Activated T-helper 1 cell treated with anti-CD3 and anti-CD28 coated beads, Interleukin-12 subunit alpha, Interleukin-12 subunit beta, Interleukin-2, Interleukin-4 antibody, amounts not matched to agents 30 ng/mL and 10 ng/mL and 1 ng/mL, durations not matched to agents 14 hours and 24 hours and 36 hours (primary cell): Measurements from ENCODE around the gene PPFIA1. TPM values are rescaled to one million over a fixed set of nuclear protein-coding genes. Genes with fewer than 3 reads are reported as not detected.

Experiments
- DNase-seq: peaks from one replicate; pipeline ENCODE4 v3.0.0; 2021; ENCODE audit warnings: low spot score
- H3K27ac Mint-ChIP-seq: one replicate; pipeline ENCODE4 v1.8.0; 2021; ENCODE audit warnings: mild to moderate bottlenecking, mixed read lengths
- H3K27me3 Mint-ChIP-seq: one replicate; pipeline ENCODE4 v1.8.0; 2022; ENCODE audit warnings: mild to moderate bottlenecking, moderate library complexity, mixed read lengths; ENCODE audit not compliant: insufficient read depth
- H3K36me3 Mint-ChIP-seq: one replicate; pipeline ENCODE4 v1.8.0; 2021; ENCODE audit warnings: low read depth, mixed read lengths
- H3K4me1 Mint-ChIP-seq: one replicate; pipeline ENCODE4 v1.8.0; 2021; ENCODE audit warnings: low read depth, mixed read lengths
- H3K4me3 Mint-ChIP-seq: one replicate; pipeline ENCODE4 v1.8.0; 2021; ENCODE audit warnings: mild to moderate bottlenecking, moderate library complexity, mixed read lengths
- H3K9me3 Mint-ChIP-seq: one replicate; pipeline ENCODE4 v1.8.0; 2021; ENCODE audit warnings: mixed read lengths
- intact Hi-C: fragments of 100-400 bp; cut with micrococcal nuclease; formaldehyde crosslinking; loops from one replicate; pipeline ENCODE4 v1.15.1; 2024
- total RNA-seq: library from RNA; stranded (reverse); gene quantifications from 2 replicates; pipeline ENCODE4 v1.2.3, GENCODE V29; 2022

The PPFIA1 gene
- total RNA-seq, 1 donor from 2014 or later: 56.8 TPM

- Mint-ChIP-seq H3K27me3 (no peaks in the 10 kb centered on the region), H3K36me3 (peaks cover 41% of the 10 kb centered on the region), H3K4me1 (no peaks in the 10 kb centered on the region), H3K4me3 (no peak overlapping the region), H3K9me3 (no peaks in the 10 kb centered on the region), H3K27ac (no peak overlapping the region)
- no peak for DNase-seq
- intact Hi-C loops: no loop called here
Observed at GRCh38 chr11:70339066-70339465, 68.6 kb downstream of the PPFIA1 start.

- DNase-seq: no peak
- no peak overlapping the region for H3K4me3 Mint-ChIP-seq
- H3K4me1 Mint-ChIP-seq: no peaks in the 10 kb centered on the region
- no peaks in the 10 kb centered on the region for H3K9me3 Mint-ChIP-seq
- H3K27me3 Mint-ChIP-seq: no peaks in the 10 kb centered on the region
- peaks cover 33% of the 10 kb centered on the region for H3K36me3 Mint-ChIP-seq
- intact Hi-C loops: no loop called here
- H3K27ac Mint-ChIP-seq: no peak overlapping the region
Observed at GRCh38 chr11:70341881-70342429, 71.5 kb downstream of the PPFIA1 start.

- Mint-ChIP-seq H3K36me3 (peaks cover 23% of the 10 kb centered on the region), H3K27me3 (no peaks in the 10 kb centered on the region), H3K4me1 (no peaks in the 10 kb centered on the region), H3K4me3 (no peak overlapping the region), H3K9me3 (no peaks in the 10 kb centered on the region), H3K27ac (no peak overlapping the region)
- no peak for DNase-seq
- intact Hi-C loops: no loop called here
Observed at GRCh38 chr11:70343636-70344035, 73.1 kb downstream of the PPFIA1 start.

DNA sequence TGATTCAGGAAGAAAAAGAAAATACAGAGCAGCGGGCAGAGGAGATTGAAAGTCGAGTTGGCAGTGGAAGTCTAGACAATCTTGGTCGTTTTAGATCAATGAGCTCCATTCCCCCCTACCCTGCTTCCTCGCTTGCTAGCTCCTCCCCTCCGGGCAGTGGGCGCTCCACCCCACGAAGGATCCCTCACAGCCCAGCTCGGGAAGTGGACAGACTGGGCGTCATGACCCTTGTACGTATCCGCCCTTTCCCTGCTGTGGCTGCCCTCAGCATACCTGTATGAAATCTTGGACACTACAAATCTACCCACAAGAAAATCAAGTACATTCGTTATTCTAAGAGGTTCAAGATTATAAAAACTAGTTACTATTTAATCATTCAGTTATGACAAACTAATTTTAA, 77.7 kb downstream of the PPFIA1 start:
- DNase-seq: no peak
- Mint-ChIP-seq H3K27me3 (no peaks in the 10 kb centered on the region), H3K9me3 (no peaks in the 10 kb centered on the region), H3K27ac (no peak overlapping the region), H3K4me1 (no peaks in the 10 kb centered on the region), H3K36me3 (peaks cover 27% of the 10 kb centered on the region), H3K4me3 (no peak overlapping the region)
- intact Hi-C loops: no loop called here

GRCh38 chr11:70348608-70349007, 78.1 kb downstream of the PPFIA1 start:
- intact Hi-C loops: no loop called here
- Mint-ChIP-seq H3K4me1 (no peaks in the 10 kb centered on the region), H3K27me3 (no peaks in the 10 kb centered on the region), H3K27ac (no peak overlapping the region), H3K9me3 (no peaks in the 10 kb centered on the region), H3K4me3 (no peak overlapping the region), H3K36me3 (peaks cover 26% of the 10 kb centered on the region)
- DNase-seq: no peak

GRCh38 chr11:70351646-70352045, 81.2 kb downstream of the PPFIA1 start:
- intact Hi-C loops: no loop called here
- no peak overlapping the region for H3K4me3 Mint-ChIP-seq
- H3K36me3 Mint-ChIP-seq: peaks cover 39% of the 10 kb centered on the region

GRCh38 chr11:70352100-70352499, 81.6 kb downstream of the PPFIA1 start:
- no peak overlapping the region for H3K4me3 Mint-ChIP-seq
- DNase-seq: no peak
- peak overlapping the region; percentile 26 for H3K27ac Mint-ChIP-seq
- peaks cover 43% of the 10 kb centered on the region for H3K36me3 Mint-ChIP-seq
- intact Hi-C loops: no loop called here
- H3K4me1 Mint-ChIP-seq: no peaks in the 10 kb centered on the region
- H3K27me3 Mint-ChIP-seq: no peaks in the 10 kb centered on the region
- no peaks in the 10 kb centered on the region for H3K9me3 Mint-ChIP-seq

More at GRCh38 chr11:70351646-70352045, 81.2 kb downstream of the PPFIA1 start:
- no peaks in the 10 kb centered on the region for H3K27me3 Mint-ChIP-seq
- DNase-seq: no peak
- no peaks in the 10 kb centered on the region for H3K4me1 Mint-ChIP-seq
- no peak overlapping the region for H3K27ac Mint-ChIP-seq
- no peaks in the 10 kb centered on the region for H3K9me3 Mint-ChIP-seq

GRCh38 chr11:70352601-70353000, 82.1 kb downstream of the PPFIA1 start:
- no peak for DNase-seq
- Mint-ChIP-seq H3K27me3 (no peaks in the 10 kb centered on the region), H3K9me3 (no peaks in the 10 kb centered on the region), H3K36me3 (peaks cover 43% of the 10 kb centered on the region), H3K27ac (no peak overlapping the region), H3K4me1 (no peaks in the 10 kb centered on the region), H3K4me3 (no peak overlapping the region)
- intact Hi-C loops: no loop called here

GRCh38 chr11:70353329-70353728, 82.8 kb downstream of the PPFIA1 start:
- Mint-ChIP-seq H3K27me3 (no peaks in the 10 kb centered on the region), H3K27ac (no peak overlapping the region), H3K4me1 (no peaks in the 10 kb centered on the region), H3K9me3 (no peaks in the 10 kb centered on the region), H3K36me3 (peaks cover 45% of the 10 kb centered on the region), H3K4me3 (no peak overlapping the region)
- intact Hi-C loops: no loop called here
- no peak for DNase-seq

DNA sequence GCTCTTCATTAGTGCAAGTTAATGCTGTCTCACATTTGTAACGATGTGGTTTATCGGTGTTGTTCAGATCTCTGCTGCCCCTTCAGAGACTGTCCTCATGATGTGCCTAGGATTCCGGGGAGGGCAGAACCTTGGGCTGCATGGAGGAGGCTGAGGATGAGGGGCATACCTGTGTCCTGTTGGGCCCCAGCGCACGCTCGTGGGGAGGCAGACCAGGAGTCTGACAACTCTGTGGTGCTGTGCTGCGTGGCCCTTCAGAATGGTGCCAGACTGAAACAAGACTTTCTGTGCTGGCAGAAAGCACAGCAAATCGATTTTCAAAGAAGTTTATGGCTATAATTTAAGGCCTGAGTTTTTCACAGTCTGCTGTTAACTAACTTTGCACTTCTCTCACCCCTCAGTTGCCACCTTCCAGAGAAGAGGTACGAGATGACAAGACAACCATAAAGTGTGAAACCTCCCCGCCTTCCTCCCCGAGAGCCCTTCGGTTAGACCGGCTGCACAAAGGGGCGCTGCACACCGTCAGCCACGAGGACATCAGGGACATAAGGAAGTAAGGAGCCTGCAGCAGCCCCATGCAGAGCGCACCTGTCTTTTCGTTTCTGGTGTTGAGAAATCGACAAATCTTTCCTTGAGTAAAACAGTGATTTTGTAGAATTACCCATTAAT, 83.5 kb downstream of the PPFIA1 start:
- Mint-ChIP-seq H3K27me3 (no peaks in the 10 kb centered on the region), H3K9me3 (no peaks in the 10 kb centered on the region), H3K36me3 (peaks cover 49% of the 10 kb centered on the region), H3K4me3 (no peak overlapping the region), H3K4me1 (no peaks in the 10 kb centered on the region), H3K27ac (no peak overlapping the region)
- DNase-seq: no peak
- intact Hi-C loops: no loop called here

DNA sequence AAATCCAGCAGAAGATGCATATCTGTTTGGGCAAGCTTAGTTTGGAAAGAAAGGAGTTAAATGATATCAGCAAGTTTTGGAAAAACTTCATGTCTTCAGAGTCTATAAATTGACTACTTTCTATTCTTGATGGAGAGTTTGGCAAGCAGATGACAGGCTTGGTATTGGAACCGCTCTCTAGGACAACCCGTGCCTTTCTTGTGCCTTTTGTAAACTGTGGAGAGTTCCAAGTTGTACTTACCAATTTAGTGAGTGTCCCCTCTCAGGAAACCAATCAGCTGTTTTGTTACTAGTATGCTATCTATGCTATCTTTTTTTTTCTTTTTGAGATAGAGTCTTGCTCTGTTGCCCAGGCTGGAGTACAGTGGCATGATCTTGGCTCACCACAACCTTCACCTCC, 84.1 kb downstream of the PPFIA1 start:
- no peak overlapping the region for H3K27ac Mint-ChIP-seq
- H3K4me3 Mint-ChIP-seq: no peak overlapping the region
- H3K36me3 Mint-ChIP-seq: peaks cover 49% of the 10 kb centered on the region
- intact Hi-C loops: no loop called here
- no peak for DNase-seq
- no peaks in the 10 kb centered on the region for H3K27me3 Mint-ChIP-seq
- H3K4me1 Mint-ChIP-seq: no peaks in the 10 kb centered on the region
- H3K9me3 Mint-ChIP-seq: no peaks in the 10 kb centered on the region

- Mint-ChIP-seq H3K27me3 (no peaks in the 10 kb centered on the region), H3K36me3 (peaks cover 57% of the 10 kb centered on the region), H3K27ac (no peak overlapping the region), H3K4me1 (no peaks in the 10 kb centered on the region), H3K9me3 (no peaks in the 10 kb centered on the region), H3K4me3 (no peak overlapping the region)
- intact Hi-C loops: no loop called here
- DNase-seq: no peak
Observed at GRCh38 chr11:70358753-70359152, 88.3 kb downstream of the PPFIA1 start.

DNA sequence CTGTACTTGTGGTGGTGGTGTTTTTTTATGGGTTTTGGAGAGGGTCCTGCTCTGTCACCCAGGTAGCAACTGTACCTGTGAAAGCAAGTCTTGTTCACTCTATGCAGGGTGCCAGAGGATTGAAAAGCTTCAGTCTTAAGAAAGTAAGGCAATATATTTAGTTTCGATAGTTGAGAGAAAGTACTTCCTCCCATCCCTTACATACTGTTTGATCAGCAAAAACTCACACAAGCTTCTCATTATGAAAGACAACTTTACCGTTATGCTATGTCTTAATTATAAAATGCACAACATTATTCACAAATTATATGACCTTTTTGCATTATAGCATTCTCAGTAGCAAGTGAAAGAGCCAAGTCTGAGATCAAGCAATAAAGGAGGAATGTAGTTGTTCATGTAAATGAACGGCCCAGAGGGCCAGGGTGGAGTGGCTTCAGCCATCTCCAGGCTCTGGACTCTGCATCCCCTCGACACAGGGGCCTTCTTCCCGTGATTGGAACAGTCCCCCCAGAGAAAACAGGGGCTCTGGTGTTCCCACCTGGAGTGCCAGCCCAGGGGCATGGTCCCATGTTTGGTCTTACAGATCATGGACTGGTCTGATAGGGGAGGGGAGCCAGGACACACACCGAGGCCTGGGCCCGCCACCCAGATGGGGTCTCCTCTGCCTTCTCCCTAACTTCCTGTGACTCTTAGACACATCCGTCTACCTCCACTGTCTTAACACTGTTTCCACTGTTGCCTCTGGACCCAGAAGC, 89.1 kb downstream of the PPFIA1 start:
- Mint-ChIP-seq H3K27ac (no peak overlapping the region), H3K4me1 (peaks cover 4% of the 10 kb centered on the region), H3K9me3 (no peaks in the 10 kb centered on the region), H3K36me3 (peaks cover 56% of the 10 kb centered on the region), H3K4me3 (no peak overlapping the region), H3K27me3 (no peaks in the 10 kb centered on the region)
- no peak for DNase-seq
- intact Hi-C loops: no loop called here
